ENCODE results near the gene DSCAML1.

Gene DSCAML1

DNA sequence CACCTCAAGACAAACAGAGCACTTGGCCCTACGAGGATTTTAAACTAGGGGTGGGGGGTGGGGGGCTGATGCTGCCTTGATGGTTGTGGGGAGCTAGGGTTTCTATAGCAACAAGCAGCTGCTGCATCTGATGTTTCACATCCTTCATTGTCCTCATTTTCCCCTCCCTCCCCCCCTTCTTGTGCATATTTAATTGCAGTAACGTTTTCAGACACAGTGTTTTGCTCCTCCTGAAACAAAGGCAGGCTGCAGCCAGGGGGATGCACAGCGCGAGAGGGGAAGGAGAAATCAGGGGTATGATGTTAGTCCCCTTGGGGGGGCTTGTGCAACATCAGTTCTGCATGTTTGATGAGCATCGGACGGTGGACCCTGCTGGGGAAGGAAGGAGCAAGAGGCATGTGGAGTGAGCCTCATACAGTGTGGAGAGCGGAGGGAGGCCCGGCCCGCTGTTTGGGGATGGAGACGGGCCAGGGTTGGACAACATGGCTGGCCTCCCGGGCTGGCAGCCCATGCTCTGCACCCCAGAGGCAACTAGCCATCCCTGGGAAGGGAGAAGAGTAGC lies 261.1 kb downstream of the DSCAML1 start:
- Histone ChIP-seq H3K4me3 (ENCODE audit: extremely low read depth, insufficient read depth, low read length, poor library complexity, severe bottlenecking) (no peak overlapping the region), H3K27ac (ENCODE audit: low read depth, low read length, severe bottlenecking) (no peak overlapping the region), H3K4me1 (ENCODE audit: control insufficient read depth, insufficient read depth, low read length, poor library complexity, severe bottlenecking) (no peaks in the 10 kb centered on the region), H3K36me3 (ENCODE audit: control insufficient read depth, insufficient read depth, low read length) (no peaks in the 10 kb centered on the region), H3K9me3 (ENCODE audit: control insufficient read depth, low read length) (no peaks in the 10 kb centered on the region)
- 88 to 89% methylated on average over 8 to 10 of the region's 11 CpGs for WGBS, 2 experiments (ENCODE audit: insufficient coverage in 2 of 2)

DNA sequence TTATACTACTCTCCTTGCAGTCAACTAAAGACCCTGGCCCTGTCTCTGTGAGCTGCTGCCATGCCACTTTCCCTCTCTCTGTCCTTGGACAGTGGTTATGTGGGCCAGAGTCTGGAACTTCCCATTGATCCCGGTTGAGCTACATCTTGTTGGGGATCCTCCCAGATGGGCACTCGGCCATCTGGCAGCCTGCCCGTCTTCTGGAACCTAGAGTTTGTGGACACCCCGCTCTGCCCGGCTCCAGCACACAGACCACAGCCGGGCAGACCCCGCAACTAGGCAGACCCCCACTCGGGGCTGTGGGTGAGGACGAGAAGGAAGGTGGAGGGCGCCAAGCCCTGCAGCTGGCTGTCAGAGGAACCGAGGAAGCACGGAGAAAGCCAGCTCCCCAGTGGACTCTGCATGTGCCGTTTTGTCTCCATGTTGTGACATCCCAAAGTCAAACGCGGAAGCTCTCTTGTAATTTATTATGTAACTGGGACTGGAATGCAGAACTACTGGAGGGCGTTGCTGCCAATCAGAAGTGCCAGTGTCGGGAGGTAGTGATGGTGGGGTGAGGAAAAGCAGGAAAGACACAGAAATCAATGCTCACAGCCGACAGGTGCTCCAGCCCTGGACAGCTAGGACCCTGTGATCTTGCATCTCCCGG lies 261.7 kb downstream of the DSCAML1 start:
- no peaks in the 10 kb centered on the region for H3K4me1 ChIP-seq (ENCODE audit: control insufficient read depth, insufficient read depth, low read length, poor library complexity, severe bottlenecking)
- no peaks in the 10 kb centered on the region for H3K9me3 ChIP-seq (ENCODE audit: control insufficient read depth, low read length)
- H3K36me3 ChIP-seq (ENCODE audit: control insufficient read depth, insufficient read depth, low read length), result no peaks in the 10 kb centered on the region
- no peak overlapping the region for H3K27ac ChIP-seq (ENCODE audit: low read depth, low read length, severe bottlenecking)
- WGBS, 2 experiments (ENCODE audit: insufficient coverage in 2 of 2), result 90 to 91% methylated on average over 18 to 19 of the region's 19 CpGs
- H3K4me3 ChIP-seq (ENCODE audit: extremely low read depth, insufficient read depth, low read length, poor library complexity, severe bottlenecking), result no peak overlapping the region

DNA sequence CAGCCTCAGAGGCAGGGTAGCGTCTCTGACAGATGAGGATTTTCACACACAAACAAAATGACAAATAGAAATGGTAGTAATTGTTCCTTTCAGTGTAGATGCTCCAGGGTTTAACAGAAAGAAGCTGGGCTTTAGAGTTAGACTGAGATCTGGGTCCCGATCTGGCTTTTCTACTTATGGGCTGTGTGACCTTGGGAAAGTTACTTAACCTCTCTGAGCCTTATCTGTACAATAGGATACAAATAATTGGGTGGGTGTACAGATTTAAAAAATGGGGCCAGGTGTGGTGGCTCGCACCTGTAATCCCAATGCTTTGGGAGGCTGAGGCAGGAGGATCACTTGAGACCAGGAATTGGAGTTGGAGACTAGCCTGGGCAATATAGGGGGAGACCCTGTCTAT lies 264.4 kb downstream of the DSCAML1 start:
- H3K36me3 ChIP-seq (ENCODE audit: control insufficient read depth, insufficient read depth, low read length), result no peaks in the 10 kb centered on the region
- 93 to 96% methylated on average over 2 to 3 of the region's 3 CpGs for WGBS, 2 experiments (ENCODE audit: insufficient coverage in 2 of 2)
- H3K4me1 ChIP-seq (ENCODE audit: control insufficient read depth, insufficient read depth, low read length, poor library complexity, severe bottlenecking), result peaks cover 3% of the 10 kb centered on the region
- H3K4me3 ChIP-seq (ENCODE audit: extremely low read depth, insufficient read depth, low read length, poor library complexity, severe bottlenecking), result no peak overlapping the region
- H3K27ac ChIP-seq (ENCODE audit: low read depth, low read length, severe bottlenecking), result no peak overlapping the region
- H3K9me3 ChIP-seq (ENCODE audit: control insufficient read depth, low read length), result no peaks in the 10 kb centered on the region

DNA sequence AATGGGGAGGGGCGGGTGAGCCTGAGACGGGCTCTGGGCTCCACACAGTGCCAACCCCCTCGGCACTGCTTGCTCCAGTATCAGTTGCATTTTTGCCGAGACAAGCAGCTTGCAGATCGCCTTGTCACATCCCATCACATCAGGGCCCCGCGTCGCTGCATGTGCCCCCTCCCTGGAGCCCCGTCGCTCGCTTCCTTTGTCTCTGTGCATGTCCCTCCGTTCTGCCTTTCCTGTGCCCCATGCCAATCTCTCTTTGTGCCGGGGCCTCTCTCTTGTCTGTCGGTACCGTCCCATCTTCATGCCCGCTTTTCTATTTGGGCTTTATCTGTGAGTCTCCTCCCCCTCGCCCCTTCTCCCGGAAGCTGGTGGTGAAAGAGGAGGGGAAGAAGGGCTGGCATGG lies 267.2 kb downstream of the DSCAML1 start:
- WGBS, 2 experiments (ENCODE audit: insufficient coverage in 2 of 2), result 87 to 89% methylated on average over 11 to 13 of the region's 18 CpGs
- Histone ChIP-seq H3K4me3 (ENCODE audit: extremely low read depth, insufficient read depth, low read length, poor library complexity, severe bottlenecking) (no peak overlapping the region), H3K4me1 (ENCODE audit: control insufficient read depth, insufficient read depth, low read length, poor library complexity, severe bottlenecking) (peaks cover 3% of the 10 kb centered on the region), H3K9me3 (ENCODE audit: control insufficient read depth, low read length) (no peaks in the 10 kb centered on the region), H3K27ac (ENCODE audit: low read depth, low read length, severe bottlenecking) (no peak overlapping the region), H3K36me3 (ENCODE audit: control insufficient read depth, insufficient read depth, low read length) (no peaks in the 10 kb centered on the region)

DNA sequence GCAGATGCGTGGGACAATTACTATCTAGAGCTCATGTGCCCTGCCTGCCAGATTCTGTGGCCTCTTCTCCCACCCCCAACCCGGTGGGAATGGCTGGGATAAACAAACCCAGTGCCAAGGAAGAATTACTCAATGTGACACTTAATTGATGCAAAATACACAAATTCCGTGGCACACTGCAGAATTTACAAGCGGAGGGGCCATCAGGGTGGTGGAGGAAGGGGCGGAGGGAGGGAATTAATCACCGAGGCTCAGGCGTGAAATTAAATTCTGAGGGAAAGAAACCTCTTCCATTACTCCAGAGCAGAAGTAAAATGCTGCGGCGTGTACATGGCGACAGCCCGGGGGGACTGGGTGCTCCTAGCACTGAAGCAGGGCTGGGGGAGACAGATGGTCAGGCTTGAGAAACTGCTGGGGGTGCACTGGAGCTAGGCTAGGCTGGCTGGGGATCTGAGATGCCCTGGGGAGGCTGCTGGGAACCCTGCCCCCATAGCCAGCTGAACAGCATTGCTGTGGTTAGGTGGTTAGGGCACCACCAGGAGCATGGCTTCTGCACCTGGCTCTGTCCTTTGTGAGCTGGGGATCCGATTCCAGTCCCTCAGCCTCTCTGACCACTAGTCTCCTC lies 268.8 kb downstream of the DSCAML1 start:
- H3K9me3 ChIP-seq (ENCODE audit: control insufficient read depth, low read length), result no peaks in the 10 kb centered on the region
- H3K4me1 ChIP-seq (ENCODE audit: control insufficient read depth, insufficient read depth, low read length, poor library complexity, severe bottlenecking), result peaks cover 18% of the 10 kb centered on the region
- WGBS, 2 experiments (ENCODE audit: insufficient coverage in 2 of 2), result 86 to 89% methylated on average over 5 to 9 of the region's 12 CpGs
- H3K36me3 ChIP-seq (ENCODE audit: control insufficient read depth, insufficient read depth, low read length), result no peaks in the 10 kb centered on the region
- no peak overlapping the region for H3K27ac ChIP-seq (ENCODE audit: low read depth, low read length, severe bottlenecking)
- H3K4me3 ChIP-seq (ENCODE audit: extremely low read depth, insufficient read depth, low read length, poor library complexity, severe bottlenecking), result no peak overlapping the region

DNA sequence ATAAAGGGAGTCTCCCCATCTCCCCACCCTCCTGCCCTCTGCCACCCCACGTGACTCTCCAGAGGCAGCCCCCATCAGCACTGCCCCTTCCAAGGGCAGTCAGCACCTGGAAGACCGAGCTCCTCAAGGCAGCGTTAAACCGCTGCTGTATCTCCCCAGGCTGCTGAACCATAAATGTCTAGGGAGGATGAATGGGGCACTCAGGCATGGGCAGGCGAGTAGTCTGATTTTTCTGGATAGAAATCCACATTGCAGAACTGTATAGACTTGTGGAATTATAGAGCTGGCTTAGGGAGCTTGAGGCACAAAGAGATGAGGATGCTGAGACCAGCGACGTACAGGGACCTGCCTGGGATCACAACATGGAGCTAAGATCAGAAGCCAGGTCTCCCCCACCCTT lies 269.7 kb downstream of the DSCAML1 start:
- peaks cover 23% of the 10 kb centered on the region for H3K4me1 ChIP-seq (ENCODE audit: control insufficient read depth, insufficient read depth, low read length, poor library complexity, severe bottlenecking)
- H3K36me3 ChIP-seq (ENCODE audit: control insufficient read depth, insufficient read depth, low read length), result no peaks in the 10 kb centered on the region
- no peak overlapping the region for H3K4me3 ChIP-seq (ENCODE audit: extremely low read depth, insufficient read depth, low read length, poor library complexity, severe bottlenecking)
- no peak overlapping the region for H3K27ac ChIP-seq (ENCODE audit: low read depth, low read length, severe bottlenecking)
- 88 to 97% methylated on average over 4 to 7 of the region's 7 CpGs for WGBS, 2 experiments (ENCODE audit: insufficient coverage in 2 of 2)
- no peaks in the 10 kb centered on the region for H3K9me3 ChIP-seq (ENCODE audit: control insufficient read depth, low read length)

DNA sequence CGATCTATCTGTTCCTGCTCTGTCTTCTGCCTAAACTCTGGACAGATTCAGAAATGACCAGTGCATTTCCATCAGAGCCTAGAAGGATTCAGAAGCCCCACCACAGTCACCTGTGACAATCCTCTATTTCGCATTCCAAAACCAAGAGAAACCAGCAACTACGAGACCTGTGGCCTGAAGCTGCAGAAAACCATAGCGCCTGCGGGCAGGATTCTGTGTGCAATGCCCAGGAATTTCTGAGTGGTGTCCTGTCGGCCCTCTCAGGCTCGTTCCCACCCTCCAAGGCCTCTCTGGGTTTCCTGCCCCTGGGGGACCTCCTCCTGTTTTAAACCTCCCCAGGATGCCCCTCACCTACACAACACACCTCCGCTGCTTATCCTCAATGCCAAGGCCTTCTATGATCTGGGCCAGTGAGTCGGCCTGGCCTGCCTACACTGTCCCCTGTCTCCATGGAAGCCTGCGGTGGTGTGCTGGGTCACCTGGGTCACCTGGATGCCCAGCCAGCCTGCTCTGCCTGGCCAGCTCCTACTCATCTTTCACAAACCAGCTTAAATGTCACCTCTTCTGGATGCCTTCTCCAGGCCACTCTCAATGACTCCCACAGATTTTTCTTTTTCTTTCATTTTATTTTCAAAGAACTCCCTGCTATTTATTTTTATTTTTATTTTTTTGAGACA lies 271.0 kb downstream of the DSCAML1 start:
- Histone ChIP-seq H3K4me3 (ENCODE audit: extremely low read depth, insufficient read depth, low read length, poor library complexity, severe bottlenecking) (no peak overlapping the region), H3K9me3 (ENCODE audit: control insufficient read depth, low read length) (no peaks in the 10 kb centered on the region), H3K36me3 (ENCODE audit: control insufficient read depth, insufficient read depth, low read length) (no peaks in the 10 kb centered on the region), H3K4me1 (ENCODE audit: control insufficient read depth, insufficient read depth, low read length, poor library complexity, severe bottlenecking) (peaks cover 23% of the 10 kb centered on the region), H3K27ac (ENCODE audit: low read depth, low read length, severe bottlenecking) (no peak overlapping the region)
- 89 to 95% methylated on average over 9 to 10 of the region's 10 CpGs for WGBS, 2 experiments (ENCODE audit: insufficient coverage in 2 of 2)

DNA sequence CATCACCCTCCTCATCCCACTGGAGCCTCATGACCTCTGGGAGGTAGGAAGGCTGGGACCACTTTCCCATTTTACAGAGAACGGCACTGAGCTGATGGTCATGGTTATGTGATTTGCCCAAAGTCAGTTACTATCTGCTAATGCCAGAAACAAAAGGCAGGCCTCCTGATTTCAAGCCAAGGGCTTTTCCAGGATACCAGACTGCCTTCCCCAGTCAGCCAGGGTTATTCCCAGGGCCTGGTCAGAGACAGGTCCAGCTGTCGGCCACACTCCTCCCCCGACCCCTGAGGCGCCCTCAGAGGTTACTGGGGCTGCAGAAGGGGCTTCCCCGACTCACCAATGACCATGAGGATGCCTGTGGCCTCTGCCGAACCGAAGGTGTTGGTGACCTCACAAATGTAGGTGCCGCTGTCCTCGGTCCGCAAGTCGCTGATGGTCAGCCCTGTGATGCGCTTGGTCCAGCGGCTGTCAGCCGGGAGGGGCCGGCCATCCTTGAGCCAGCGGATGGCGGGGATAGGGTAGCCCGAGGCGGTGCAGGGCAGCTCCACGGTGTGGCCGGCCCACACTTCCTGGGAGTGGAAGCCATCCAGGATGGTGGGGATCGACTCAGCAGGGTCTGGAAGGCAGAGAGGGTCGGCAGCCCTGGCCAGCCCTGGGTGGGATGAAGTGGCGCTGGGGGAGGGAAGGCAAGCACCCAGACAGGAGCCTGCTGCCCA lies 272.4 kb downstream of the DSCAML1 start:
- 94 to 96% methylated on average over 16 to 23 of the region's 24 CpGs for WGBS, 2 experiments (ENCODE audit: insufficient coverage in 2 of 2)

DNA sequence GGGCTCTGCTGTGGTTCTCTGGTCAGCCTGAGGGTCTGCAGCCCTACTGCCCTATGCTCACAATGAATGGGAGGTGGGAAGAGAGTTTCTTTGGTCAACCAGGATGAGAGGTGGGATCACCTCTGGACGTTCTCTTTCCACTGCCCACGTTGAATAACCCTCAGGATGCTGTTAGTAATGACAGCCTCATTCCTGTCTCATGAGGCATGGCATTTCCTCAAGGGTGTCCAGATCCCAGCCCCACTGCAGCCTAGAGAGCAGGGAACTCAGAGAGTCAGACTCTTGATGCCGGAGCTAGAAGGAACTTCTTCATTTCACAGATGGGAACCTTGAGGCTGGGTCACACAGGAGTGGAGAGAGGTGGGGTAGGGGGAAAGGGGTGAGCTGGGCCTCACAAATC lies 273.3 kb downstream of the DSCAML1 start:
- Histone ChIP-seq H3K36me3 (ENCODE audit: control insufficient read depth, insufficient read depth, low read length) (no peaks in the 10 kb centered on the region), H3K27ac (ENCODE audit: low read depth, low read length, severe bottlenecking) (no peak overlapping the region), H3K4me1 (ENCODE audit: control insufficient read depth, insufficient read depth, low read length, poor library complexity, severe bottlenecking) (peaks cover 21% of the 10 kb centered on the region), H3K9me3 (ENCODE audit: control insufficient read depth, low read length) (no peaks in the 10 kb centered on the region), H3K4me3 (ENCODE audit: extremely low read depth, insufficient read depth, low read length, poor library complexity, severe bottlenecking) (no peak overlapping the region)
- 97% methylated on average over 3 of the region's 3 CpGs; no CpG with 5 or more reads in 1 of the 2 experiments for WGBS, 2 experiments (ENCODE audit: insufficient coverage in 2 of 2)

More for the DNA sequence above, 272.4 kb downstream of the DSCAML1 start:
- H3K36me3 ChIP-seq (ENCODE audit: control insufficient read depth, insufficient read depth, low read length), result no peaks in the 10 kb centered on the region
- H3K27ac ChIP-seq (ENCODE audit: low read depth, low read length, severe bottlenecking), result no peak overlapping the region
- no peak overlapping the region for H3K4me3 ChIP-seq (ENCODE audit: extremely low read depth, insufficient read depth, low read length, poor library complexity, severe bottlenecking)
- no peaks in the 10 kb centered on the region for H3K9me3 ChIP-seq (ENCODE audit: control insufficient read depth, low read length)
- peaks cover 23% of the 10 kb centered on the region for H3K4me1 ChIP-seq (ENCODE audit: control insufficient read depth, insufficient read depth, low read length, poor library complexity, severe bottlenecking)

DNA sequence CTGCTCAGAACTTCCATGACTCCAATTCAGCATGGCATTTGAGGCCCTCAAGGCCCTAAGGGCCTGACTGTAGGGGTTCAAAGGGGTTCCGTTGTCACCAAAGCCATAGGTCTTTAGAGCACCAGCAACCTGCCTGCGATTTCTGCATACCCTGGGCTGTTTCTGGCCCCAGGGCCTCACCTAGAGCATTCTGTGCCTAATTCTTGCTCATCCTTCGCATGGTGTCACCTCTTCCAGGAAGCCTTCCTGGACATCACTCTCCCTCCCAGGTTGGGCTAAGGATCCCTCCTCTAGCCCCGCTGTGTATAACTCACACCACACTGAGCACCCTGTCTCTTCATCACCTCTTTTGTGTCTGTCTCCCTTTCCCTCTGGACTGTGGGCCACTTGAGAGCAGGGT lies 275.0 kb downstream of the DSCAML1 start:
- Histone ChIP-seq H3K27ac (ENCODE audit: low read depth, low read length, severe bottlenecking) (no peak overlapping the region), H3K36me3 (ENCODE audit: control insufficient read depth, insufficient read depth, low read length) (no peaks in the 10 kb centered on the region), H3K4me1 (ENCODE audit: control insufficient read depth, insufficient read depth, low read length, poor library complexity, severe bottlenecking) (peaks cover 21% of the 10 kb centered on the region), H3K4me3 (ENCODE audit: extremely low read depth, insufficient read depth, low read length, poor library complexity, severe bottlenecking) (no peak overlapping the region), H3K9me3 (ENCODE audit: control insufficient read depth, low read length) (no peaks in the 10 kb centered on the region)
- 90 to 94% methylated on average over 4 of the region's 4 CpGs for WGBS, 2 experiments (ENCODE audit: insufficient coverage in 2 of 2)
